ENCODE measurements around the gene SELPLG. TPM values are rescaled to one million over a fixed set of nuclear protein-coding genes. Genes with fewer than 3 reads are reported as not detected.
A peak's percentile ranks its signal among the peaks of the same experiment; 100 is the strongest.
"Not testable (repeated sequence)": the region's sequence is repeated elsewhere in the genome, so short reads cannot be mapped to it uniquely, and the experiment has no call there.

Gene SELPLG
- total RNA-seq, 4 donors from 2014 or later = 2.5 to 10.1 (median 5.6) TPM

DNA sequence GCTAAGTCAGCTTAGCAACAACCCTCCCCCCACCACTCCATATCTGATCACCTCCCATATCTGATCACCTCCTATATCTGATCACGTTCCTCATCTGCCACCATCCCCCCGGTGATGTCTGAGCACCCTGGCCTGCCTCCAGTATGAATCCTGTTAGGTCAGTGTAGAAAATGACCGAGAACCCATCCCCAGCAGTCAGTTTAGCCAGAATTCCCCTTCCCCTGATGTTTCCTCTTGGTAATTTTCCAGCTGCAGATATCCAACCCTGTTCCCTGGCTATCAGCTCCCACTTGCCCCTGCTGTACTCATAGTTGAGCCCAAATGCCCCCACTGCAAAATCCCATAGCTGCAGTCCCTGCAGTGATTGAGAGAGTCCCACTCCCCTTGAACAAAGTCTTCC is 12.5 kb downstream of the SELPLG start:
- intact Hi-C loops (cut with DNase I) = no loop called here
- H3K27ac ChIP-seq = no peak overlapping the region
- peaks cover 0 to 34% (median 4%) of the 10 kb centered on the region in 3 donors for H3K4me1 ChIP-seq
- H3K36me3 ChIP-seq = no peaks in the 10 kb centered on the region
- H3K27me3 ChIP-seq = no peaks in the 10 kb centered on the region
- DNase-seq = no peak
- 85 to 87% methylated on average over 3 of the region's 3 CpGs for WGBS, 2 donors
- H3K9me3 ChIP-seq = no peaks in the 10 kb centered on the region
- TF ChIP-seq POLR2A (IDR thresholded peaks at IDR 0.05) = no peak
- TF ChIP-seq, protein P1, sequence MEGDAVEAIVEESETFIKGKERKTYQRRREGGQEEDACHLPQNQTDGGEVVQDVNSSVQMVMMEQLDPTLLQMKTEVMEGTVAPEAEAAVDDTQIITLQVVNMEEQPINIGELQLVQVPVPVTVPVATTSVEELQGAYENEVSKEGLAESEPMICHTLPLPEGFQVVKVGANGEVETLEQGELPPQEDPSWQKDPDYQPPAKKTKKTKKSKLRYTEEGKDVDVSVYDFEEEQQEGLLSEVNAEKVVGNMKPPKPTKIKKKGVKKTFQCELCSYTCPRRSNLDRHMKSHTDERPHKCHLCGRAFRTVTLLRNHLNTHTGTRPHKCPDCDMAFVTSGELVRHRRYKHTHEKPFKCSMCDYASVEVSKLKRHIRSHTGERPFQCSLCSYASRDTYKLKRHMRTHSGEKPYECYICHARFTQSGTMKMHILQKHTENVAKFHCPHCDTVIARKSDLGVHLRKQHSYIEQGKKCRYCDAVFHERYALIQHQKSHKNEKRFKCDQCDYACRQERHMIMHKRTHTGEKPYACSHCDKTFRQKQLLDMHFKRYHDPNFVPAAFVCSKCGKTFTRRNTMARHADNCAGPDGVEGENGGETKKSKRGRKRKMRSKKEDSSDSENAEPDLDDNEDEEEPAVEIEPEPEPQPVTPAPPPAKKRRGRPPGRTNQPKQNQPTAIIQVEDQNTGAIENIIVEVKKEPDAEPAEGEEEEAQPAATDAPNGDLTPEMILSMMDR (IDR thresholded peaks at IDR 0.05) = no peak
- no peak overlapping the region for H3K4me3 ChIP-seq

DNA sequence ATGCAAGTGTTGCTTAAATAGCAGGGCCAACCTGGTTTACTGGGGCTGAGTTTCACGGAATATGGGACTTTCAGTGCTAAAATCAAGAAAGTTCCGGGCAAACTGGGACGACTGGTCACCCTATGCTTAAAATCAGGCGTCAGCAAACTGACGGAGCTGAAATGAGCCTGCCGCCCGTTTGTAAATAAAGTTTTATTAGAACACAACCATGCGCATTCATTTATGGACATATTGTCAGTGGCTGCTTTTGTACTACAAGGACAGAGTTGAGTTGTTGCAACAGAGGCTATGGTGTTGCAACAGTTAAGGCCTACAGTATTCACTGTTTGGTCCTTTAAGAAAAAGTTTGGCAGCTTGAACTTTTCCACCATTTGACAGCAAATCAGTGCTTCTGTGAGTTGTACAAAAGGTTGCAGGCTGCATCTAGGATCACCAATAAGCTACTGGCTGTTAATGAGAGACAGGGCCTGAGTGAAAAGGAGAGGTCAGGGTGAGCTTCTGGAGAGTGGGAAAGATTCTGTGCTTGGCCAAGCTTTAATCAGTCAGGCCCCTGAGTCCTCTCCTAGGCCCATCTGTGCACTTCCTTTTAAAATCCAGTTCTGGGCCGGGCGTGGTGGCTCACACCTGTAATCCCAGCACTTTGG is 13.3 kb downstream of the SELPLG start:
- intact Hi-C loops (cut with DNase I) = no loop called here
- TF ChIP-seq POLR2A (IDR thresholded peaks at IDR 0.05) = no peak
- TF ChIP-seq, protein P1 (IDR thresholded peaks at IDR 0.05) = no peak
- no peak for DNase-seq
- Histone ChIP-seq H3K27me3 (no peaks in the 10 kb centered on the region), H3K4me3 (no peak overlapping the region), H3K36me3 (no peaks in the 10 kb centered on the region), H3K9me3 (no peaks in the 10 kb centered on the region), H3K4me1 (peaks cover 0 to 34% (median 4%) of the 10 kb centered on the region in 3 donors), H3K27ac (peak overlapping the region in 1 of 4 donors; percentile 52)
- 93 to 97% methylated on average over 5 to 8 of the region's 10 CpGs for WGBS, 2 donors

DNA sequence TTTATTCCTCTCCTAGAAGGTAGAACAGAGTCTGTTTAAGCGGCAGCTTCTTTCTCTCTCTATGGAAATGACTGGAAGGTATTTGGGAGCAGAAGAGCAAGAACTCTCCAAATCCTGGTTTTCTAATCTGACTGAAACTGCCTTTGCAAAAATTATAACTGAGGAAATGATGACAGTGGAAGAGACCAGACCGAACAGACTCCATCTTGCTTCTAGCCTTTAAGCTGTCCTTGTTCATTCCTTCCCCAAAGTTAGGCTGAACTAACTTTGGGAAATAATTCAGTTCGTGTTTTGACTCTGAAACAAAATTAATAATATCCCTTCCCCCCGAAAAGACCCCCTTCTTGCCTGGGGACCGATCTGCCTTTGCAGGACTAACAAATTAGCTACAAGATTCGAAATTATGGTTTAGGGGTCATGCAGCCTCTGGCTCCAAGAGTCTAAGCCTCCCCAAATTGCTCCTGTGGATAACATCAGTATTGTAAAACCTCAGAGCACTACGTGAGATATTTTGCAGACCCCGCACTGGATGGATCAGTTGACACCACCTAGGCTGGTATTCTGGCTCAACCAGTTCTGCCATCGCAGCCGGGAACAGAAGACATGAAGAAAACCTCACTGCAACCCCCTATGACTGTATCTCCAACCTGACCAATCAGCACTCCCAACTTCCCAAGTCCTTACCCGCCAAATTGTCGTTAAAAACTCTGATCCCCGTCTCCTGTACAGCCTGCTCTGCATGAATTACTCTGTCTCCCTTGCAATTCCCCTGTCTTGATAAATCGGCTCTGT is 14.1 kb downstream of the SELPLG start:
- intact Hi-C loops (cut with DNase I) = loop anchor here (5.0 kb wide), 1 partner anchor 57 kb away; the partner anchor contains the start of genes ISCU and SART3
- Histone ChIP-seq H3K4me3 (no peak overlapping the region), H3K9me3 (no peaks in the 10 kb centered on the region), H3K27me3 (no peaks in the 10 kb centered on the region), H3K27ac (no peak overlapping the region), H3K36me3 (no peaks in the 10 kb centered on the region), H3K4me1 (peaks cover 0 to 34% (median 4%) of the 10 kb centered on the region in 3 donors)
- TF ChIP-seq, protein P1 (IDR thresholded peaks at IDR 0.05) = no peak
- TF ChIP-seq POLR2A (IDR thresholded peaks at IDR 0.05) = no peak
- DNase-seq = no peak
- 58 to 64% methylated on average over 13 to 14 of the region's 14 CpGs for WGBS, 2 donors

DNA sequence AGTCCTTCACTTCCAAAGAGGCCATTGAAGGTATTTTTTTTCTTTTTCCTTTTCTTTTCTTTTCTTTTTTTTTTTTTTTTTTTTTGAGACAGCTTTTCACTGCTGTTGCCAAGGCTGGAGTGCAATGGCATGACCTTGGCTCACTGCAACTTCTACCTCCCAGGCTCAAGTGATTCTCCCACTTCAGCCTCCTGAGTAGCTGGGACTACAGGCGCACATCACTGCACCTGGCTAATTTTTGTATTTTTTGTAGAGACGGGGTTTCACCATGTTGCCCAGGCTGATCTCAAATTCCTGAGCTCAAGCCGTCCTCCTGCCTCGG is 14.8 kb downstream of the SELPLG start:
- not testable (repeated sequence) for H3K4me3 ChIP-seq, H3K27me3 ChIP-seq, H3K9me3 ChIP-seq, DNase-seq, H3K36me3 ChIP-seq, H3K27ac ChIP-seq
- peaks cover 0 to 35% (median 6%) of the 10 kb centered on the region in 3 donors for H3K4me1 ChIP-seq
- WGBS, 2 donors = 60 to 77% methylated on average over 4 of the region's 4 CpGs
- intact Hi-C loops (cut with DNase I) = loop anchor here (5.0 kb wide), 1 partner anchor 57 kb away; the partner anchor contains the start of genes ISCU and SART3

DNA sequence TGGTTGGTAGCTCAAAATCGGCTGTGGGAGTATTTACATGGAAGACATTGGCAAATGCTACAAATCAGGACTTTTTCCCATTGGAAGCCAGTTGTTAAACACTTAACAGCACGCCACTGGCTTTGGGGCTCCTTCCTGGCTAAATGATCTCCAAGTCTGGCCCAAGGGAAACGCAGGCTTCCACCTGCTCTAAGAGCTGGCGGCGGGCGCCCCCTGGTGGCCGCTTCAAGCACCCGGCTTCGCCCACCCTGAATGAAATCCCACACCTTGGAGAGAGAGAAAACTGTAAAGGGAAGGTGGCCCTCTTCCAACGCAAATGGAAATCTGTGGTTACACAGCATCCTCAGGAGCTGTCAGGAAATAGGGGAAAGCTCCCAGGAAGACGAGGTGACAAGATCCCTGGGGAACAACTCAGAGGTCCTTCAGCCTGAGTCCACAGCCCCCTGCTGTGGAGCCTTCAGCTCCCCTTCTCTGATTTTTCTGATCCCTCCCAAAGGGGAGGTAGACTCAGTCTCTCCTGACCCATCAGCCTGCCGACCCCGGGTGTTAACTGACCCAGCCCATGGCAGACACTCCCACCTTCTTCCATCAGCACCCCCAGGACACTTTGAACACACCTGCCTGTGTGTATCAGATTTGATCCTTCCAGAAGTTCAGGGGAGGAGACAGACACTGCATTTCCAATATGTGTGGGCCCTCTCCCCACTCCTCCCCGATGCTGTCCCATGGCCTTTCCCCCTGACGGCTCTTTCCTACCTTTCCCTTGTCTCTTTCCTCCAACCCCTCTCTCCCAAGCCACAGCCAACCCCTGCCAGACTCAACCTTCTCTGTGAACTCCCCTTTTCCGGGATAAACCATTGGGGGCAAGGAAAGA is 15.4 kb downstream of the SELPLG start:
- Histone ChIP-seq H3K4me1 (peaks cover 0 to 41% (median 10%) of the 10 kb centered on the region in 3 donors), H3K4me3 (no peak overlapping the region), H3K27ac (no peak overlapping the region), H3K27me3 (no peaks in the 10 kb centered on the region), H3K9me3 (no peaks in the 10 kb centered on the region), H3K36me3 (no peaks in the 10 kb centered on the region)
- intact Hi-C loops (cut with DNase I) = loop anchor here (5.0 kb wide), 1 partner anchor 56 kb away; the partner anchor contains the start of genes ISCU and SART3
- 11 to 17% methylated on average over 9 to 13 of the region's 16 CpGs for WGBS, 2 donors
- no peak for DNase-seq
- TF ChIP-seq POLR2A (IDR thresholded peaks at IDR 0.05) = no peak
- TF ChIP-seq, protein P1 (IDR thresholded peaks at IDR 0.05) = peak; percentile 88 to 98 (median 94)
